SK-N-SH treated with all-trans-retinoic acid at 6 μM for 48 hours (cell line): Measurements from ENCODE around the gene AIF1L.

ENCODE experiments used
- ATAC-seq: fragments of 200-7000 bp; cut with Tn5 transposase; 3 replicates; pipeline ENCODE4 v1.9.1; 2020; ENCODE audit warnings: mild to moderate bottlenecking, moderate library complexity
- ARNTL ChIP-seq: fragments of 450-650 bp; formaldehyde crosslinking; IDR thresholded peaks from 2 replicates; pipeline ENCODE4 v1.5.0; 2020; ENCODE audit warnings: low read depth, mild to moderate bottlenecking, moderate library complexity, borderline replicate concordance
- BACH2 ChIP-seq: fragments of 250-450 bp; sonication (Bioruptor Pico); IDR thresholded peaks from 2 replicates; pipeline ENCODE4 v1.9.0; 2021; ENCODE audit warnings: mild to moderate bottlenecking, borderline replicate concordance
- CSDC2 ChIP-seq: fragments of 250-450 bp; sonication (Bioruptor Pico); IDR thresholded peaks from 2 replicates; pipeline ENCODE4 v1.5.0; 2020; ENCODE audit warnings: mild to moderate bottlenecking, moderate library complexity
- ESRRG ChIP-seq: fragments of 250-450 bp; sonication (Bioruptor Pico); IDR thresholded peaks from 2 replicates; pipeline ENCODE4 v1.6.1; 2021; ENCODE audit warnings: mild to moderate bottlenecking
- GLIS3 ChIP-seq: fragments of 250-450 bp; sonication (Bioruptor Pico); IDR thresholded peaks from 2 replicates; pipeline ENCODE4 v1.5.0; 2020; ENCODE audit warnings: mild to moderate bottlenecking, moderate library complexity
- OSR1 ChIP-seq: fragments of 250-450 bp; sonication (Bioruptor Pico); IDR thresholded peaks from 2 replicates; pipeline ENCODE4 v1.8.0; 2022; ENCODE audit warnings: moderate library complexity, mild to moderate bottlenecking, inconsistent platforms
- PPARA ChIP-seq: fragments of 250-450 bp; sonication (Bioruptor Pico); IDR thresholded peaks from 2 replicates; pipeline ENCODE4 v1.5.0; 2020; ENCODE audit warnings: mild to moderate bottlenecking, borderline replicate concordance
- RARB ChIP-seq: fragments of 250-450 bp; sonication (Bioruptor Pico); IDR thresholded peaks from 2 replicates; pipeline ENCODE4 v1.8.0; 2021; ENCODE audit warnings: mild to moderate bottlenecking, moderate library complexity
- SNAI2 ChIP-seq: fragments of 250-450 bp; sonication (Bioruptor Pico); IDR thresholded peaks from 2 replicates; pipeline ENCODE4 v1.5.0; 2020; ENCODE audit warnings: mild to moderate bottlenecking, moderate library complexity
- TCF4 ChIP-seq: fragments of 250-450 bp; sonication (Bioruptor Pico); IDR thresholded peaks from 2 replicates; pipeline ENCODE4 v1.8.0; 2021; ENCODE audit warnings: mild to moderate bottlenecking, moderate library complexity, borderline replicate concordance
- TOX ChIP-seq: fragments of 250-450 bp; sonication (Bioruptor Pico); IDR thresholded peaks from 2 replicates; pipeline ENCODE4 v1.8.0; 2021; ENCODE audit warnings: mild to moderate bottlenecking, moderate library complexity, borderline replicate concordance
- ZC3H10 ChIP-seq: fragments of 250-450 bp; sonication (Bioruptor Pico); IDR thresholded peaks from 2 replicates; pipeline ENCODE4 v1.5.1; 2021; ENCODE audit warnings: mild to moderate bottlenecking, moderate library complexity
- ZFP3 ChIP-seq: fragments of 250-450 bp; sonication (Bioruptor Pico); IDR thresholded peaks from 2 replicates; pipeline ENCODE4 v1.5.0; 2020; ENCODE audit warnings: mild to moderate bottlenecking, moderate library complexity
- ZFP30 ChIP-seq: fragments of 450-650 bp; formaldehyde crosslinking; IDR thresholded peaks from 2 replicates; pipeline ENCODE4 v1.5.0; 2022; ENCODE audit warnings: mild to moderate bottlenecking, moderate library complexity
- ZNF70 ChIP-seq: fragments of 450-650 bp; formaldehyde crosslinking; IDR thresholded peaks from 2 replicates; pipeline ENCODE4 v1.5.0; 2020; ENCODE audit warnings: mild to moderate bottlenecking, moderate library complexity
- ZNF8 ChIP-seq: fragments of 450-650 bp; formaldehyde crosslinking; IDR thresholded peaks from 2 replicates; pipeline ENCODE4 v1.5.0; 2020; ENCODE audit warnings: mild to moderate bottlenecking, moderate library complexity
- TF ChIP-seq, protein P1 (sequence below): fragments of 250-450 bp; sonication (Bioruptor Pico); IDR thresholded peaks from 2 replicates; pipeline ENCODE4 v1.5.1; 2021; ENCODE audit warnings: mild to moderate bottlenecking, moderate library complexity
- TF ChIP-seq, protein P2 (sequence below): fragments of 250-450 bp; sonication (Bioruptor Pico); IDR thresholded peaks from 2 replicates; pipeline ENCODE4 v1.5.0; 2020; ENCODE audit warnings: mild to moderate bottlenecking, moderate library complexity
- TF ChIP-seq, protein P3 (sequence below): fragments of 250-450 bp; sonication (Bioruptor Pico); IDR thresholded peaks from 2 replicates; pipeline ENCODE4 v1.8.0; 2021; ENCODE audit warnings: low read depth, mild to moderate bottlenecking, moderate library complexity, borderline replicate concordance
- TF ChIP-seq, protein P4 (sequence below): fragments of 250-450 bp; sonication (Bioruptor Pico); IDR thresholded peaks from 2 replicates; pipeline ENCODE4 v1.8.0; 2020; ENCODE audit warnings: mild to moderate bottlenecking, moderate library complexity, borderline replicate concordance
- TF ChIP-seq, protein P5 (sequence below): fragments of 250-450 bp; sonication (Bioruptor Pico); IDR thresholded peaks from 2 replicates; pipeline ENCODE4 v1.5.1; 2020; ENCODE audit warnings: low read depth, mild to moderate bottlenecking, moderate library complexity

AIF1L gene

DNA sequence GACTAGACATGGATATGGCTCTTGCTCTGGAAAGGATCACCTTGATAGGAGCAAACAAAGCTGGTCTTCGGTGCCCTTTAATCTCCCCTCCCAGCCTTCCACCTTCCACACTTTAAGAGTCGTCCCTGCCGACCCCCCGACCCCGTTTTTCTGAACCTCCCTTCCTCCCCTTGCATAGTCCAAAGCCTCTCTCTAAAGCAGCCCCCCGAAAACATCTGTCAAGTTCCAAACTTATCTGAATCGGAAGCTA is 28.6 kb downstream of the AIF1L start (continued):
- no peak for TF ChIP-seq BACH2 (CRISPR knock-in tag)

DNA sequence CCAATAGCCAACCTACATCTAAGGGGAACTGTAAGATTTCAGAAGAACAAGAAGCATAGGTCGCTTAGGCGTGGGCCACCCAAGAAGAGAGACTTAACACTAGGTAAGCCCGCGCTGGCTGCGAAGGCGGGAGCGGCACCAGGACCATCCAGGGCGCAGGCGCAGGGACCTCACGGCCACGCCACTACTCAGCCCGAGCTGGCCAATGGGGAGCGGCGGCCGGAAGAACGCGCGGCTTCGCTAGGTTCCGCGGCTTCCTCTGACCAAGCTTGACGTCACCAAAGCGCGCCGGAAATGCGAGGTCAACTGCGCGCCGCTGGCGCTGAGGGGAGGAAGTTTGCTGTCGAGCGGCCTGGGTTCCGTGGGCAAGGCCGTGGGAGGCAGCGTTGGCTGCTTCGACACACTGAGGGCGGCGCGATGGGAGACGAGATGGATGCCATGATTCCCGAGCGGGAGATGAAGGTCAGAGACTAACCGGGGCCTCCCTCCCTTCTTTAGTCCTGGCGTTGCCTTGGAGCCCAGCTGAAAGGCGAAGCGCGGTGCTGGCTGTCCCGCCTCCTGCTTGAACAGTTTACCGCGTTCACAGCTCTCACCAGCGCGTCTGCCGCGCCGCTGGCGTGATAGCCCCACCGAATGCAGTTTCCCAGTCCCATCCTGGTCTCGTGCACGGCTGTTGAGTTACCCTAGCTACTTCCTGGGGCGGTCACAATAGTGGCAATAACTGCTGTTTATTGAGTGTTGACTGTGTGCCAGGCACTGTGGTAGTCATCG is 29.1 kb downstream of the AIF1L start, which contains the start of gene NUP214:
NUP214 (plus strand) TSS at position 299 of the 771 bp plus-strand sequence; CDS start at position 418, 119 bp downstream.
- peak; percentile 100 for ATAC-seq

DNA sequence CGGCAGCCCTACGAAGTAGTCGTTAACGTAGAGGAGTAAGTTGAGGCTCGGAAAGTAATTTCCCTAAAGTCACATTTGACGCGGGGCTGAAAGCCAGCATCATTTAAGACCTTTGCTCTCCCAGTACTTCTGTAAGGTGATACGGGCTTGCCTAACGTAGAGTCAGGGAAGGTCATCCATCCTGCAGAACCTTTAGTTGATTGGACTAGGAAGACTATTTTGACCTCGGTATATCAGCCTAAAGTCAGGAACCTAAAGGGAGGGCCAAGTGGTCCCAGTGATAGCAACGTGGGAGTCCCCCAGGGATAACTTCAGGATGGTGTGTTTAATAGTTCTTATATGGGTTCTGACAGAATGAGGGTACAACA is 29.7 kb downstream of the AIF1L start:
- ATAC-seq: no peak
- TF ChIP-seq, protein P1, sequence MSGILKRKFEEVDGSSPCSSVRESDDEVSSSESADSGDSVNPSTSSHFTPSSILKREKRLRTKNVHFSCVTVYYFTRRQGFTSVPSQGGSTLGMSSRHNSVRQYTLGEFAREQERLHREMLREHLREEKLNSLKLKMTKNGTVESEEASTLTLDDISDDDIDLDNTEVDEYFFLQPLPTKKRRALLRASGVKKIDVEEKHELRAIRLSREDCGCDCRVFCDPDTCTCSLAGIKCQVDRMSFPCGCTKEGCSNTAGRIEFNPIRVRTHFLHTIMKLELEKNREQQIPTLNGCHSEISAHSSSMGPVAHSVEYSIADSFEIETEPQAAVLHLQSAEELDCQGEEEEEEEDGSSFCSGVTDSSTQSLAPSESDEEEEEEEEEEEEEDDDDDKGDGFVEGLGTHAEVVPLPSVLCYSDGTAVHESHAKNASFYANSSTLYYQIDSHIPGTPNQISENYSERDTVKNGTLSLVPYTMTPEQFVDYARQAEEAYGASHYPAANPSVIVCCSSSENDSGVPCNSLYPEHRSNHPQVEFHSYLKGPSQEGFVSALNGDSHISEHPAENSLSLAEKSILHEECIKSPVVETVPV (CRISPR knock-in tag): no peak
- TF ChIP-seq ESRRG: no peak
- no peak for TF ChIP-seq CSDC2 (CRISPR knock-in tag)
- TF ChIP-seq PPARA (CRISPR knock-in tag): no peak; the same call in 1 of the 2 replicates
- TF ChIP-seq ARNTL (CRISPR knock-in tag): no peak
- TF ChIP-seq, all 23 proteins: peak for 0

More for the DNA sequence above, 29.1 kb downstream of the AIF1L start, which contains the start of gene NUP214:
- TF ChIP-seq PPARA (CRISPR knock-in tag) (peak; percentile 50), ZFP30 (no peak)

DNA sequence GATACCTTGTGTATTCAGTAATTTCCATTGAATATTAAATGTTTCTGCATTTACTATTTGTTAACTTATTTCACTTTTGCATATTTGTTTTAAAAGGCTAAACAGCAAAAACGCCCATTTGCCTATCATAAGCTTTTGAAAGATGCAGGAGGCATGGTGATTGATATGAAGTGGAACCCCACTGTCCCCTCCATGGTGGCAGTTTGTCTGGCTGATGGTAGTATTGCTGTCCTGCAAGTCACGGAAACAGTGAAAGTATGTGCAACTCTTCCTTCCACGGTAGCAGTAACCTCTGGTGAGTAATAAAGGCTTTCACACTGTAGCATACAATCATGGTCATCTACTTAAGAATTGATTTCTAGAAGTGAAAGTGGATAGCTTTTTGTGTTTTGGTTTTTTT is 32.9 kb downstream of the AIF1L start:
- no peak for TF ChIP-seq ZFP3 (CRISPR knock-in tag)
- TF ChIP-seq ARNTL (CRISPR knock-in tag): no peak
- no peak for TF ChIP-seq SNAI2 (CRISPR knock-in tag)
- TF ChIP-seq ZC3H10 (CRISPR knock-in tag): no peak
- TF ChIP-seq ZNF8 (CRISPR knock-in tag): no peak
- TF ChIP-seq TCF4 (CRISPR knock-in tag): no peak
- TF ChIP-seq OSR1: no peak
- no peak for TF ChIP-seq PPARA (CRISPR knock-in tag)
- TF ChIP-seq ZNF70 (CRISPR knock-in tag): no peak
- TF ChIP-seq RARB: no peak
- TF ChIP-seq, protein P1 (CRISPR knock-in tag): no peak
- no peak for TF ChIP-seq GLIS3 (CRISPR knock-in tag)
- TF ChIP-seq, protein P2, sequence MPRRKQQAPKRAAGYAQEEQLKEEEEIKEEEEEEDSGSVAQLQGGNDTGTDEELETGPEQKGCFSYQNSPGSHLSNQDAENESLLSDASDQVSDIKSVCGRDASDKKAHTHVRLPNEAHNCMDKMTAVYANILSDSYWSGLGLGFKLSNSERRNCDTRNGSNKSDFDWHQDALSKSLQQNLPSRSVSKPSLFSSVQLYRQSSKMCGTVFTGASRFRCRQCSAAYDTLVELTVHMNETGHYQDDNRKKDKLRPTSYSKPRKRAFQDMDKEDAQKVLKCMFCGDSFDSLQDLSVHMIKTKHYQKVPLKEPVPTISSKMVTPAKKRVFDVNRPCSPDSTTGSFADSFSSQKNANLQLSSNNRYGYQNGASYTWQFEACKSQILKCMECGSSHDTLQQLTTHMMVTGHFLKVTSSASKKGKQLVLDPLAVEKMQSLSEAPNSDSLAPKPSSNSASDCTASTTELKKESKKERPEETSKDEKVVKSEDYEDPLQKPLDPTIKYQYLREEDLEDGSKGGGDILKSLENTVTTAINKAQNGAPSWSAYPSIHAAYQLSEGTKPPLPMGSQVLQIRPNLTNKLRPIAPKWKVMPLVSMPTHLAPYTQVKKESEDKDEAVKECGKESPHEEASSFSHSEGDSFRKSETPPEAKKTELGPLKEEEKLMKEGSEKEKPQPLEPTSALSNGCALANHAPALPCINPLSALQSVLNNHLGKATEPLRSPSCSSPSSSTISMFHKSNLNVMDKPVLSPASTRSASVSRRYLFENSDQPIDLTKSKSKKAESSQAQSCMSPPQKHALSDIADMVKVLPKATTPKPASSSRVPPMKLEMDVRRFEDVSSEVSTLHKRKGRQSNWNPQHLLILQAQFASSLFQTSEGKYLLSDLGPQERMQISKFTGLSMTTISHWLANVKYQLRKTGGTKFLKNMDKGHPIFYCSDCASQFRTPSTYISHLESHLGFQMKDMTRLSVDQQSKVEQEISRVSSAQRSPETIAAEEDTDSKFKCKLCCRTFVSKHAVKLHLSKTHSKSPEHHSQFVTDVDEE (CRISPR knock-in tag): no peak
- no peak for TF ChIP-seq TOX
- TF ChIP-seq, protein P3, sequence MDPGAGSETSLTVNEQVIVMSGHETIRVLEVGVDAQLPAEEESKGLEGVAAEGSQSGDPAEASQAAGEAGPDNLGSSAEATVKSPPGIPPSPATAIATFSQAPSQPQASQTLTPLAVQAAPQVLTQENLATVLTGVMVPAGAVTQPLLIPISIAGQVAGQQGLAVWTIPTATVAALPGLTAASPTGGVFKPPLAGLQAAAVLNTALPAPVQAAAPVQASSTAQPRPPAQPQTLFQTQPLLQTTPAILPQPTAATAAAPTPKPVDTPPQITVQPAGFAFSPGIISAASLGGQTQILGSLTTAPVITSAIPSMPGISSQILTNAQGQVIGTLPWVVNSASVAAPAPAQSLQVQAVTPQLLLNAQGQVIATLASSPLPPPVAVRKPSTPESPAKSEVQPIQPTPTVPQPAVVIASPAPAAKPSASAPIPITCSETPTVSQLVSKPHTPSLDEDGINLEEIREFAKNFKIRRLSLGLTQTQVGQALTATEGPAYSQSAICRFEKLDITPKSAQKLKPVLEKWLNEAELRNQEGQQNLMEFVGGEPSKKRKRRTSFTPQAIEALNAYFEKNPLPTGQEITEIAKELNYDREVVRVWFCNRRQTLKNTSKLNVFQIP (CRISPR knock-in tag): no peak
- TF ChIP-seq, protein P4, sequence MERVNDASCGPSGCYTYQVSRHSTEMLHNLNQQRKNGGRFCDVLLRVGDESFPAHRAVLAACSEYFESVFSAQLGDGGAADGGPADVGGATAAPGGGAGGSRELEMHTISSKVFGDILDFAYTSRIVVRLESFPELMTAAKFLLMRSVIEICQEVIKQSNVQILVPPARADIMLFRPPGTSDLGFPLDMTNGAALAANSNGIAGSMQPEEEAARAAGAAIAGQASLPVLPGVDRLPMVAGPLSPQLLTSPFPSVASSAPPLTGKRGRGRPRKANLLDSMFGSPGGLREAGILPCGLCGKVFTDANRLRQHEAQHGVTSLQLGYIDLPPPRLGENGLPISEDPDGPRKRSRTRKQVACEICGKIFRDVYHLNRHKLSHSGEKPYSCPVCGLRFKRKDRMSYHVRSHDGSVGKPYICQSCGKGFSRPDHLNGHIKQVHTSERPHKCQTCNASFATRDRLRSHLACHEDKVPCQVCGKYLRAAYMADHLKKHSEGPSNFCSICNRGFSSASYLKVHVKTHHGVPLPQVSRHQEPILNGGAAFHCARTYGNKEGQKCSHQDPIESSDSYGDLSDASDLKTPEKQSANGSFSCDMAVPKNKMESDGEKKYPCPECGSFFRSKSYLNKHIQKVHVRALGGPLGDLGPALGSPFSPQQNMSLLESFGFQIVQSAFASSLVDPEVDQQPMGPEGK (CRISPR knock-in tag): no peak
- TF ChIP-seq ESRRG: no peak
- no peak for TF ChIP-seq CSDC2 (CRISPR knock-in tag)
- no peak for TF ChIP-seq BACH2 (CRISPR knock-in tag)
- TF ChIP-seq, protein P5, sequence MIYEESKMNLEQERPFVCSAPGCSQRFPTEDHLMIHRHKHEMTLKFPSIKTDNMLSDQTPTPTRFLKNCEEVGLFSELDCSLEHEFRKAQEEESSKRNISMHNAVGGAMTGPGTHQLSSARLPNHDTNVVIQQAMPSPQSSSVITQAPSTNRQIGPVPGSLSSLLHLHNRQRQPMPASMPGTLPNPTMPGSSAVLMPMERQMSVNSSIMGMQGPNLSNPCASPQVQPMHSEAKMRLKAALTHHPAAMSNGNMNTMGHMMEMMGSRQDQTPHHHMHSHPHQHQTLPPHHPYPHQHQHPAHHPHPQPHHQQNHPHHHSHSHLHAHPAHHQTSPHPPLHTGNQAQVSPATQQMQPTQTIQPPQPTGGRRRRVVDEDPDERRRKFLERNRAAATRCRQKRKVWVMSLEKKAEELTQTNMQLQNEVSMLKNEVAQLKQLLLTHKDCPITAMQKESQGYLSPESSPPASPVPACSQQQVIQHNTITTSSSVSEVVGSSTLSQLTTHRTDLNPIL (CRISPR knock-in tag): no peak
- no peak for ATAC-seq
